ENCODE results near the gene MPIG6B.

GRCh38 chr6:31686483-31686882 is 36.7 kb upstream of the MPIG6B start:
- TF ChIP-seq GATA3 (IDR thresholded peaks at IDR 0.05; ENCODE audit: low read depth, low read length): no peak
- no peak for TF ChIP-seq GATA2 (IDR thresholded peaks at IDR 0.05; ENCODE audit: low read depth, low read length)

Measured in SH-SY5Y (cell line).